Stomach (tissue), 9 donors: ENCODE data around the gene EGFR. TPM values are rescaled to one million over a fixed set of nuclear protein-coding genes. Genes with fewer than 3 reads are reported as not detected.

ENCODE experiments used
- DNase-seq, 2 donors: peaks; one replicate each; pipeline versions ENCODE4 v3.0.0 to v3.0.0-alpha.2; 2013 to 2019
- H3K27ac ChIP-seq, 5 donors: fragments of 200-600 bp in 4 of 5; sonication (generic) in 4 of 5; one replicate each; pipeline ENCODE4 v1.5.1; 2013 to 2019; ENCODE audit warnings: mild to moderate bottlenecking in 1 of 5, moderate library complexity in 1 of 5
- H3K27me3 ChIP-seq, 3 donors: fragments of 200-600 bp; sonication (generic); one replicate each; pipeline ENCODE4 v1.5.1; 2017 to 2019; ENCODE audit warnings: mixed run types in 1 of 3
- H3K36me3 ChIP-seq, 4 donors: fragments of 200-600 bp; sonication (generic); 1 replicate in 3 of 4; 2 replicates in 1 of 4; pipeline ENCODE4 v1.5.1; 2016 to 2019
- H3K4me1 ChIP-seq, 4 donors: fragments of 200-600 bp; sonication (generic); one replicate each; pipeline ENCODE4 v1.5.1; 2016 to 2019
- H3K4me3 ChIP-seq, 4 donors: fragments of 200-600 bp; sonication (generic) in 3 of 4; one replicate each; pipeline ENCODE4 v1.5.1; 2016 to 2019; ENCODE audit warnings: mild to moderate bottlenecking in 1 of 4
- H3K9me3 ChIP-seq, 4 donors: fragments of 200-600 bp; sonication (generic); one replicate each; pipeline ENCODE4 v1.5.1; 2016 to 2019
- CTCF ChIP-seq, 7 experiments: fragments of 450-650 bp in 4 of 7; fragments of 200-600 bp in 3 of 7; sonication (generic) in 3 of 7; IDR thresholded peaks; one replicate each; pipeline ENCODE4 v1.5.1; 2016 to 2019; ENCODE audit warnings: antibody characterized with exemption in 7 of 7, control low read depth in 2 of 7, mild to moderate bottlenecking in 1 of 7
- EP300 ChIP-seq: sonication (generic); formaldehyde crosslinking; IDR thresholded peaks from one replicate; pipeline ENCODE4 v1.6.1; 2017; ENCODE audit warnings: antibody characterized with exemption
- POLR2A ChIP-seq, 4 donors: fragments of 450-650 bp; IDR thresholded peaks; one replicate each; pipeline ENCODE4 v1.6.1; 2016; ENCODE audit warnings: antibody characterized with exemption in 4 of 4, control low read depth in 2 of 4, mild to moderate bottlenecking in 1 of 4, moderate library complexity in 1 of 4
- POLR2AphosphoS5 ChIP-seq, 3 donors: sonication (generic); formaldehyde crosslinking; IDR thresholded peaks; one replicate each; pipeline ENCODE4 v1.6.1; 2016; ENCODE audit warnings: antibody characterized with exemption in 3 of 3
- WGBS, 5 donors: extraction: QIAGEN DNeasy Blood & Tissue Kit in 3 of 5; methylation state at CpG; one replicate each; pipeline versions ENCODE4 v1.1.5 to v1.1.7; 2013 to 2018; 5-methylcytosine and 5-hydroxymethylcytosine counted together
- intact Hi-C: fragments of 100-400 bp; cut with DNase I; formaldehyde crosslinking; loops from one replicate; pipeline ENCODE4 v1.15.1; 2023; ENCODE audit warnings: low total_unique reads
- polyA plus RNA-seq, 3 donors: library from polyadenylated mRNA; stranded (reverse); fragments of 200-250 nt; gene quantifications; one replicate each; pipeline ENCODE4 v1.2.3, GENCODE V29; 2013
- total RNA-seq, 5 donors: library from RNA; depleted of rRNA; stranded (reverse); fragments of >200 nt; gene quantifications; one replicate each; pipeline versions ENCODE4 v1.1.0 to v1.2.3, GENCODE V29; 2014 to 2016
- donor health status: healthy with polysubstance abuse.
- donor health status: Bipolar disorder and iron deficiency.
- donor health status: healthy.

Gene EGFR
- total and polyA plus RNA-seq, 8 donors, result 3.4 to 43.4 (median 32.6) TPM

- Histone ChIP-seq H3K4me3 (no peak overlapping the region), H3K27ac (peak overlapping the region in 1 of 5 donors; percentile 33), H3K27me3 (no peaks in the 10 kb centered on the region), H3K4me1 (no peaks in the 10 kb centered on the region), H3K9me3 (no peaks in the 10 kb centered on the region), H3K36me3 (no peaks in the 10 kb centered on the region)
- DNase-seq, result no peak
- 67 to 88% (median 84%) methylated on average over 10 to 11 of the region's 11 CpGs for WGBS, 5 donors
- TF ChIP-seq CTCF (IDR thresholded peaks at IDR 0.05), result no peak
- TF ChIP-seq POLR2AphosphoS5 (IDR thresholded peaks at IDR 0.05), result no peak
- no peak for TF ChIP-seq EP300
- TF ChIP-seq POLR2A (IDR thresholded peaks at IDR 0.05), result no peak
- intact Hi-C loops, result no loop called here
Observed at GRCh38 chr7:55245271-55245723, 226.5 kb downstream of the EGFR start.

- Histone ChIP-seq H3K4me1 (no peaks in the 10 kb centered on the region), H3K36me3 (no peaks in the 10 kb centered on the region), H3K27ac (no peak overlapping the region), H3K4me3 (no peak overlapping the region), H3K9me3 (no peaks in the 10 kb centered on the region), H3K27me3 (no peaks in the 10 kb centered on the region)
- intact Hi-C loops, result no loop called here
- 78 to 86% (median 83%) methylated on average over 5 of the region's 5 CpGs for WGBS, 5 donors
- TF ChIP-seq CTCF (IDR thresholded peaks at IDR 0.05) (no peak), POLR2A (IDR thresholded peaks at IDR 0.05) (no peak), EP300 (no peak), POLR2AphosphoS5 (IDR thresholded peaks at IDR 0.05) (no peak)
- no peak for DNase-seq
Observed at GRCh38 chr7:55246171-55246570, 227.4 kb downstream of the EGFR start.

GRCh38 chr7:55247428-55247827 is 228.6 kb downstream of the EGFR start:
- Histone ChIP-seq H3K27me3 (no peaks in the 10 kb centered on the region), H3K9me3 (no peaks in the 10 kb centered on the region), H3K4me3 (no peak overlapping the region), H3K27ac (no peak overlapping the region), H3K36me3 (no peaks in the 10 kb centered on the region), H3K4me1 (no peaks in the 10 kb centered on the region)
- WGBS, 5 donors, result 83 to 100% (median 97%) methylated on average over 1 of the region's 1 CpG
- TF ChIP-seq CTCF (IDR thresholded peaks at IDR 0.05) (no peak), POLR2A (IDR thresholded peaks at IDR 0.05) (no peak), POLR2AphosphoS5 (IDR thresholded peaks at IDR 0.05) (no peak)
- intact Hi-C loops, result no loop called here
- no peak for DNase-seq

GRCh38 chr7:55248526-55248925 is 229.7 kb downstream of the EGFR start:
- H3K36me3 ChIP-seq, result no peaks in the 10 kb centered on the region
- intact Hi-C loops, result no loop called here
- no peaks in the 10 kb centered on the region for H3K4me1 ChIP-seq
- H3K27ac ChIP-seq, result no peak overlapping the region
- no peak for DNase-seq
- no peak overlapping the region for H3K4me3 ChIP-seq
- WGBS, 5 donors, result 86 to 96% (median 94%) methylated on average over 10 of the region's 10 CpGs
- peaks cover 0 to 9% (median 4%) of the 10 kb centered on the region in 3 donors for H3K27me3 ChIP-seq
- TF ChIP-seq EP300, result no peak
- TF ChIP-seq CTCF (IDR thresholded peaks at IDR 0.05), result no peak
- TF ChIP-seq POLR2A (IDR thresholded peaks at IDR 0.05), result no peak
- TF ChIP-seq POLR2AphosphoS5 (IDR thresholded peaks at IDR 0.05), result no peak
- H3K9me3 ChIP-seq, result no peaks in the 10 kb centered on the region
